ENCODE data around the gene SLC38A1. TPM values are rescaled to one million over a fixed set of nuclear protein-coding genes. Genes with fewer than 3 reads are reported as not detected.

The SLC38A1 gene
- total RNA-seq, 2 experiments from 2014 or later = 114 to 163 TPM

GRCh38 chr12:46246021-46246700, 22.7 kb downstream of the SLC38A1 start:
- Histone ChIP-seq H3K9me3 (ENCODE audit: low read length) (peaks cover 35% of the 10 kb centered on the region), H3K4me2 (ENCODE audit: low read length) (no peak overlapping the region), H3K36me3 (ENCODE audit: insufficient read depth, low read length) (peaks cover 94% of the 10 kb centered on the region), H3K79me2 (ENCODE audit: insufficient read depth, low read depth, low read length) (peaks cover 99% of the 10 kb centered on the region), H3K4me1 (ENCODE audit: insufficient read depth, low read length, poor library complexity, severe bottlenecking) (no peaks in the 10 kb centered on the region), H4K20me1 (ENCODE audit: insufficient read depth, low read length) (peaks cover 9% of the 10 kb centered on the region; the same call in 1 of the 2 replicates), H2AFZ (ENCODE audit: low read length) (no peak overlapping the region), H3K9me2 (ENCODE audit: insufficient read depth, low read length) (no peaks in the 10 kb centered on the region), H3K4me3 (ENCODE audit: low read depth, low read length, poor library complexity, severe bottlenecking) (no peak overlapping the region), H3K27ac (ENCODE audit: low read depth, low read length, poor library complexity, severe bottlenecking) (no peak overlapping the region)
- no peak for DNase-seq (ENCODE audit: low spot score)
- TF ChIP-seq EZH2phosphoT487 (IDR thresholded peaks at IDR 0.05; ENCODE audit: borderline replicate concordance, low read depth, low read length) = no peak
- TF ChIP-seq, protein P1, sequence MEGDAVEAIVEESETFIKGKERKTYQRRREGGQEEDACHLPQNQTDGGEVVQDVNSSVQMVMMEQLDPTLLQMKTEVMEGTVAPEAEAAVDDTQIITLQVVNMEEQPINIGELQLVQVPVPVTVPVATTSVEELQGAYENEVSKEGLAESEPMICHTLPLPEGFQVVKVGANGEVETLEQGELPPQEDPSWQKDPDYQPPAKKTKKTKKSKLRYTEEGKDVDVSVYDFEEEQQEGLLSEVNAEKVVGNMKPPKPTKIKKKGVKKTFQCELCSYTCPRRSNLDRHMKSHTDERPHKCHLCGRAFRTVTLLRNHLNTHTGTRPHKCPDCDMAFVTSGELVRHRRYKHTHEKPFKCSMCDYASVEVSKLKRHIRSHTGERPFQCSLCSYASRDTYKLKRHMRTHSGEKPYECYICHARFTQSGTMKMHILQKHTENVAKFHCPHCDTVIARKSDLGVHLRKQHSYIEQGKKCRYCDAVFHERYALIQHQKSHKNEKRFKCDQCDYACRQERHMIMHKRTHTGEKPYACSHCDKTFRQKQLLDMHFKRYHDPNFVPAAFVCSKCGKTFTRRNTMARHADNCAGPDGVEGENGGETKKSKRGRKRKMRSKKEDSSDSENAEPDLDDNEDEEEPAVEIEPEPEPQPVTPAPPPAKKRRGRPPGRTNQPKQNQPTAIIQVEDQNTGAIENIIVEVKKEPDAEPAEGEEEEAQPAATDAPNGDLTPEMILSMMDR (conservative IDR thresholded peaks at IDR 0.05; ENCODE audit: low read length) = no peak
- intact Hi-C loops (cut with micrococcal nuclease; ENCODE audit: unreplicated experiment) = no loop called here
- POLR2A ChIA-PET = interaction anchor here (0.6 to 1.5 kb wide), 3 partner anchors 9 to 976 kb away, joined by 3 to 4 read pairs (median 3); no protein-coding TSS in a partner anchor
- BruUV-seq (replicated peaks) = no TSS peak
- CTCF ChIA-PET (ENCODE audit: unreplicated experiment) = no interaction called here

DNA sequence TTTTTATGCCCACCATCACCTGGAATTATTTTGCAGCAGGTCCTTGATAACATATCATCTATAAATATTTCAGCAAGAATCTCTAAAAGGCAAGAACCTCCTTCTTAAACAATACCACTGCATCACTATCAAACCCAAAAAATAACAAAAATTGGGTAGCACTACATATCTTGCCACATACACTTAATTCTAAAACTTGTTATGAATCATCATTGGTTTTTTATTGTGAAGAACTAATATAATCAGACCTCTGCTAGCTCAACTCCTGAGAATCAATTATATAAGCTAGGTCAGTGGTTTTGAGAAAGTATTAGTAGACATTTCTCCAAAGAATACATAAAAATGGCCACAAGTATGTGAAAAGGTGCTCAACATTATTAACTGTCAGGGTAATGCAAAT, 23.8 kb downstream of the SLC38A1 start:
- H2AFZ ChIP-seq (ENCODE audit: low read length) = no peak overlapping the region
- H3K4me3 ChIP-seq (ENCODE audit: low read depth, low read length, poor library complexity, severe bottlenecking) = no peak overlapping the region
- H3K9me2 ChIP-seq (ENCODE audit: insufficient read depth, low read length) = no peaks in the 10 kb centered on the region
- TF ChIP-seq EZH2phosphoT487 (IDR thresholded peaks at IDR 0.05; ENCODE audit: borderline replicate concordance, low read depth, low read length) = no peak
- TF ChIP-seq, protein P1 (conservative IDR thresholded peaks at IDR 0.05; ENCODE audit: low read length) = no peak
- BruUV-seq (replicated peaks) = no TSS peak
- CTCF ChIA-PET (ENCODE audit: unreplicated experiment) = no interaction called here
- no peak overlapping the region for H3K27ac ChIP-seq (ENCODE audit: low read depth, low read length, poor library complexity, severe bottlenecking)
- POLR2A ChIA-PET = interaction anchor here (0.6 to 1.4 kb wide), 3 partner anchors 10 to 1419 kb away, joined by 3 read pairs; no protein-coding TSS in a partner anchor
- H3K79me2 ChIP-seq (ENCODE audit: insufficient read depth, low read depth, low read length) = peaks cover 96% of the 10 kb centered on the region
- intact Hi-C loops (cut with micrococcal nuclease; ENCODE audit: unreplicated experiment) = no loop called here
- no peak overlapping the region for H3K4me2 ChIP-seq (ENCODE audit: low read length)
- peaks cover 9% of the 10 kb centered on the region; the same call in 1 of the 2 replicates for H4K20me1 ChIP-seq (ENCODE audit: insufficient read depth, low read length)
- peaks cover 36% of the 10 kb centered on the region for H3K9me3 ChIP-seq (ENCODE audit: low read length)
- no peak for DNase-seq (ENCODE audit: low spot score)
- H3K4me1 ChIP-seq (ENCODE audit: insufficient read depth, low read length, poor library complexity, severe bottlenecking) = no peaks in the 10 kb centered on the region
- H3K36me3 ChIP-seq (ENCODE audit: insufficient read depth, low read length) = peaks cover 94% of the 10 kb centered on the region

GRCh38 chr12:46244273-46244915, 24.4 kb downstream of the SLC38A1 start:
- ChIA-PET POLR2A (interaction anchor here (0.6 to 0.8 kb wide), 2 partner anchors 26 to 1420 kb away, joined by 3 read pairs; no protein-coding TSS in a partner anchor), CTCF (ENCODE audit: unreplicated experiment) (no interaction called here)
- no TSS peak for BruUV-seq (replicated peaks)
- intact Hi-C loops (cut with micrococcal nuclease; ENCODE audit: unreplicated experiment) = no loop called here
- DNase-seq (ENCODE audit: low spot score) = no peak
- peaks cover 94% of the 10 kb centered on the region for H3K36me3 ChIP-seq (ENCODE audit: insufficient read depth, low read length)
- peaks cover 90% of the 10 kb centered on the region for H3K79me2 ChIP-seq (ENCODE audit: insufficient read depth, low read depth, low read length)
- TF ChIP-seq, protein P1 (conservative IDR thresholded peaks at IDR 0.05; ENCODE audit: low read length) = no peak
- TF ChIP-seq EZH2phosphoT487 (IDR thresholded peaks at IDR 0.05; ENCODE audit: borderline replicate concordance, low read depth, low read length) = no peak
- no peak overlapping the region for H3K4me3 ChIP-seq (ENCODE audit: low read depth, low read length, poor library complexity, severe bottlenecking)
- H3K9me2 ChIP-seq (ENCODE audit: insufficient read depth, low read length) = no peaks in the 10 kb centered on the region
- H3K4me2 ChIP-seq (ENCODE audit: low read length) = no peak overlapping the region
- H3K9me3 ChIP-seq (ENCODE audit: low read length) = peaks cover 36% of the 10 kb centered on the region
- no peak overlapping the region for H3K27ac ChIP-seq (ENCODE audit: low read depth, low read length, poor library complexity, severe bottlenecking)
- H4K20me1 ChIP-seq (ENCODE audit: insufficient read depth, low read length) = peaks cover 9% of the 10 kb centered on the region; the same call in 1 of the 2 replicates
- no peaks in the 10 kb centered on the region for H3K4me1 ChIP-seq (ENCODE audit: insufficient read depth, low read length, poor library complexity, severe bottlenecking)
- H2AFZ ChIP-seq (ENCODE audit: low read length) = no peak overlapping the region

All from OCI-LY7 (cell line).